Kidney tubule cell (primary cell): ENCODE results near the gene C19orf47.

Source experiments
- DNase-seq: peaks from one replicate; pipeline ENCODE4 v3.0.0-alpha.2; 2018; ENCODE audit warnings: low spot score

Gene C19orf47, protein sequence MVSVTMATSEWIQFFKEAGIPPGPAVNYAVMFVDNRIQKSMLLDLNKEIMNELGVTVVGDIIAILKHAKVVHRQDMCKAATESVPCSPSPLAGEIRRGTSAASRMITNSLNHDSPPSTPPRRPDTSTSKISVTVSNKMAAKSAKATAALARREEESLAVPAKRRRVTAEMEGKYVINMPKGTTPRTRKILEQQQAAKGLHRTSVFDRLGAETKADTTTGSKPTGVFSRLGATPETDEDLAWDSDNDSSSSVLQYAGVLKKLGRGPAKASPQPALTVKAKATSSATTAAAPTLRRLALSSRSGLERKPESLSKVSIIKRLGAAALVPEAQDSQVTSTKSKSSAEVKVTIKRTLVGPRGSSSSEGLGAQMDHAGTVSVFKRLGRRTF

DNA sequence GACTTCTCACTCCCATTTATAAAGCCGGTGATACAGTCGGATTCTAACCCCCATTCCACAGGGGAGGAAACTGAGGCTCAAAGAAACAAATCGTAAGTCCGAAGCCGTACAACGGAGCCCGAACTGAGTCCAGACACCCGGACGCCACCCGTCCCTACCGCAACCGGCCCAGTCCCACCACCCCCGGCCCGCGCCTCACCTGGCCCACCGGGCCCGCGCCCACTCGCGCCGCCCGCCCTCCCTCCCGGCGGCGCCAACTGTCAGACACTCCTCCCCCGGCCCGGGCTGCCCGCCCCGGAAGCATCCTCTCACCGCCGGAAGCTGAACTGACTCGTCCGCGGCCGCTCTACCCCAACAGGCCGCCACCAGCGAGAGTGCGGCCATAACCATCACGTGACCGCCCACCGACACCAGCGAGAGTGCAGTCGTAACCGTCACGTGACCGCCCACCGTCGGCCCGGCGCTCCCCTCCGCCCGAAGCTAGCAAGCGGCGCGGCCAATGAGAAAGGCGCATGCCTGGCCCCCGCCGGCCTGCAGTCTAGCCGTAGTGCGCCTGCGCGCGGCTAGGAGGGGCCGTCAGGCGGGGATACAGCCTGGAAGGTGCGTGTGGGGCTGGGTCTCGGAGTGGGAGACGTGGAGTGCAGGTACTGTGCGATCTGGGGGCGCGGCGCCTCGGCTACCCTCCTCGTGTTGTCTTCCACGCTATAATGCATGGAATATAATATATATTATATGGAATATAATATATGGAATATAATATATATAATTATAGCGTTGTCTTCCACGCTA is at the start of gene C19orf47, which contains the start of gene PLD3:
Gene C19orf47, minus strand, starts transcription at position 273 of the 789 bp plus-strand sequence. CDS start 6,540 bp downstream, outside the sequence.
Gene PLD3, plus strand, starts transcription at position 571 of the 789 bp plus-strand sequence. CDS start 17,789 bp downstream, outside the sequence.
- DNase-seq, result peak; percentile 99

DNA sequence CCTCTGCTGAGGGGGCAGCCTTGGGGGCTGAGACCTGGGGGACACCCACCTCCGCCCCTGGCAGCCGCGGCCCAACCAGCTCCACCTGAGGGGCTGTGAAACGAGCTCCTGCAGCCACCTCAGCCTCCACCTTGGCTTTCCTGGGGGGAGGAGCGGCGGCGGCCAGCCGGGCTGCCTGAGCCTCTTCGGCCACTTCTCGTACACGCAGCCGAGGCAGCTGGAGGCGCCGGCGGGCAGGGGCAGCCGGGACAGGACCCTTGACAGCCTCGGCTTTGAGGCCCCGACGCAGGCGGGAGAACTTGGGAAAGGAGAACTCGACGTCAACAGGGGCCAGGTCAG is 49.3 kb upstream of the C19orf47 start:
- no peak for DNase-seq

DNA sequence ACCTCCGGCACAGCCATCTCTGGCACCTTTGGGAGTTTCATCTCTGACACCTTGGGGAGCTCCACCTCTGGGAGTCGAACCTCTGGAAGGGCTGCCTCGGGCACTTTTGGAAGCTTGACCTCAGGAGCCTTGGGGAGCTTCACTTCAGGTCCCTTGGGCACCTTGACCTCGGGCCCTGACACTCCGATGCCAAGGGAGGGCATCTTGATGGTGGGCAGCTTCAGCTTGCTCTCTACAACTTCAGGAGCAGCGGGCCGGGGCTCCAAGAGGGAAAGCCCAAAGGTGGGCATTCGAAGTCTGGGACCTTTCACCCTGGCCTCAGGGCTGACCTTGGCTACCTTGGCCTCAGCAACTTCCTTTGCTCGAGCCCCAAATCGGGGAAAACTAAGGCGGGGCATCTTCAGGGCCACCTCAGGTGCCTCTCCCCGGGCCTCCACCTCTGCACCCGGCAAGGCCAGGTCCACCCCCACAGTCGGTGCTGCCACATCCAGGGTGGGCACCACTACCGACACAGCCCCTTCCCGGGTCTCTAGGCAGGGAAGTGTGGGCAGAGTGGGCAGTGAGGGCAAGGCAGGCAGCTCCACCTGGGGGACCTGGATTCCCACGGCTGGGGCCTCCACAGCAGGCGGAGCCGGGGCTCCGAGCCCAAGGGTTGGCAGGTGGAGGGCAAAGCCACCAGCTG is 48.8 kb upstream of the C19orf47 start:
- no peak for DNase-seq

DNA sequence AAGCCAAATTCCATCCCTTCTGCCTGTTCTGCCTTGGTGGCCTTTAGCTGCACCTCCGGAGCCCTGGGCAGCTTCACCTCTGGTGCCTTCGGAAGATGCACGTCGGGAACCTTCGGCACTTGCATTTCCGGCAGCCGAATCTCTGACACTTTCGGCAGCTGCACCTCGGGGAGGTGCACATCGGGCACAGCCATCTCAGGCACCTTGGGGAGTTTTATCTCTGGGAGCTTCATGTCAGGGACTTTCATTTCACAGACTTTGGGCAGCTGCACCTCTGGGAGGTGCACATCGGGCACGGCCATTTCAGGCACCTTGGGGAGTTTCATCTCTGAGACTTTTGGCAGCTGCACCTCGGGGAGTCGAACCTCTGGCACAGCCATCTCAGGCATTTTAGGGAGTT is 47.8 kb upstream of the C19orf47 start:
- no peak for DNase-seq

DNA sequence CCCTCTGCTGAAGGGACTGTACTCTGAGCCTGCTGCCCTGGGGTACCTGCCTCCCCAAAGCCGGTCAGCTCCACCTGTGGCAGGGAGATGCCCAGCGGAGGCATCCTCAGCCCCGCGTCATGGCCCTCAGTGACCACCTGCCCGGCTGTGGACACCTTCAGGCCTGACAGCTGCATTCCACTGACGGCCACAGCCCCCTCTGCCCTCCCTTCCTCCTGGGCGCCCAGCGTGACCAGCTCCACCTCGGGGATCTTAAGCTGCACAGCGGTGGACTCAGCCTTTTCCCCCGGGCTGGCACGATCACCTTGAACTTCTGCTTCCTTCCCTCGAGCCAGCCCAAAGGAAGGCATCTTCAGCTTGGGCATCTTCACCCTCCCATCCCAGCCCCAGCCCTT is 46.6 kb upstream of the C19orf47 start:
- peak; percentile 44 for DNase-seq

DNA sequence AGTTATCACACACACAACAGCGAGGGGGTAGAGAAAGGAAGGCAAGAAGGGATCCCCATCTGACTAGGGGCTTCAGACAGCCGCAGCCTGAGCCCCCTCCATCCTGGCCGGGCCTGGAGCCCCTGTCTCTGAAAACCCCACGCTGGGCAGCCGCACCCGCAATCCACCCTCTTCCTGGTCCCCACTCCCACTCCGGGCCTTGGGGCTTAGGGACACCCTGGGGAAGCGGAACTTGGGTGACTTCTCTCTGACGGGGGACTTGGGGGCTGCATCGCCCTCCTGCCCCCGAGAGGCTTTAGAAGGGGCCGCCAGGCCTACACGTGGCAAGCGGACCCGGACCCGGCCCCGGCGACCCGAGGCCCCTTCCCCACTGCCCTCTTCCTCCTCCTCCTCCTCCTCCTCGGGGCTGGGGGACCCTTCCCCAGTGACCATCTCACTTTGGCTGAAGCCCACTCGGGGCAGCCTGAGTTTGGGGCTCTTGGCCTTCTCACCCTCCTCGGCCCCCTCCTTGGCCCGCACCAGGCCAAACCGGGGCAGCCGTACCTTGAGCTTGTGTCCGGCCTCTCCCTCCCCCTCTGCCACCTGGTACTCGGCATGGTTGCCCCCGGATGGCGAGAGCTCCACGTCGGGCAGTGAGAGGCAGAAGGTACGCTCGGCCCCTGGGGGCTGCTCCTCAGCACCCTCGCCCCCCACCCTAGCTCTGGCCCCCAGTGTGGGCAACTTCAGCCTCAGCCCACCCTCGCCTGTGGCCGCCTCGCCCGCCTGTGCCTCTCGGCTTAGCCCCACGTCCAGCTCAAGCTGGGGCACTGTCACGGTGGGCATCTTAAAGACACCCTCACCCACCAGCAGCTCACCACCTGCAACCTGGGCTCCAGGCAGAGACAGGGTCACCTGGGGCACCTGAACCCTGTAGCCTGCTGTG is 46.0 kb upstream of the C19orf47 start:
- DNase-seq, result no peak

DNA sequence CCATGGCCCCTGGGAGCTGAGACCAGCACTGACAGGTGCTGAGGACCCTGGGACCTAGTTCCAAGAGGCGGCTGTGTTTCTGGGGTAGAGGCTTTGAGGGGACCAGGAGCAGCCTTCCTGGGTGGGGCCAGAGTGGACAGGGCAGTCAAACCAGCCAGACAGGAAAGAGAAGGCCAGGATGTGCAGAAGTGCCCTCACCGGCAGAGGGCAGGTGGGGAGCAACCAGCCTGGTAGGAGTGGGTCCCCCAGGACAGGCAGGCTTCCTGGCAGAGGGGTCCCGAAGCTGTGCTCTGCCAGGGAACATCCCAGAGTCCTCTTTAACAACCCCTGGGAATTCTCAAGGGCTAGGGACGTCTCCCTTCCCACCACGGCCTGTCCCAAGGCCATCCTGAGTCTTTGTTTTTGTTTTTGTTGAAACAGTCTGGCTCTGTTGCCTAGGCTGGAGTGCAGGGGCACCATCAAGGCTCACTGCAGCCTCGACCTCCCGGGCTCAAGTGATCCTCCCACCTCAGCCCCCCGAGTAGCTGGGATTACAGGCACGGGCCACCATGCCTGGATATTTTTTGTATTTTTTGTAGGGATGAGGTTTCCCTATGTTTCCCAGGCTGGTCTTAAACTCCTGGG is 44.8 kb upstream of the C19orf47 start:
- no peak for DNase-seq

DNA sequence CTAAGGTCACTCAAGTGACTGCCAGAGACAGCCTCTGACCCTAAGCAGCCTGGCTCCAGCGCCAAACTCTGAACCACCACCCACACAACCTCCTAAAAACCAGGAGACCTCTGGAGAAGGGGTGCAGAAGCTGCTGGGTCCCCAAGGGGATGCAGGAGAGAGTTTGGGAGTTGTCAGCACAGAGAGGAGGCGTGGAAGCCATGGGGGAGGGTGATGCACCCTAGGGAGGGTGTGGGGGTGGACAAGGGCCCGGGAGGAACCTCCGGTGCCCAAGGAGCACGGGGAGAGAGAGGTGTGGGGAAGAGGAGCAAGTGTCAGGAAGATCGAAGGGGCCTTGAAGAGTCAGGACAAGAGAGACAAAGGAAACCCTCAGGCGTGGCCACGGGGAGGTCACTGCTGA is 43.9 kb upstream of the C19orf47 start:
- no peak for DNase-seq

DNA sequence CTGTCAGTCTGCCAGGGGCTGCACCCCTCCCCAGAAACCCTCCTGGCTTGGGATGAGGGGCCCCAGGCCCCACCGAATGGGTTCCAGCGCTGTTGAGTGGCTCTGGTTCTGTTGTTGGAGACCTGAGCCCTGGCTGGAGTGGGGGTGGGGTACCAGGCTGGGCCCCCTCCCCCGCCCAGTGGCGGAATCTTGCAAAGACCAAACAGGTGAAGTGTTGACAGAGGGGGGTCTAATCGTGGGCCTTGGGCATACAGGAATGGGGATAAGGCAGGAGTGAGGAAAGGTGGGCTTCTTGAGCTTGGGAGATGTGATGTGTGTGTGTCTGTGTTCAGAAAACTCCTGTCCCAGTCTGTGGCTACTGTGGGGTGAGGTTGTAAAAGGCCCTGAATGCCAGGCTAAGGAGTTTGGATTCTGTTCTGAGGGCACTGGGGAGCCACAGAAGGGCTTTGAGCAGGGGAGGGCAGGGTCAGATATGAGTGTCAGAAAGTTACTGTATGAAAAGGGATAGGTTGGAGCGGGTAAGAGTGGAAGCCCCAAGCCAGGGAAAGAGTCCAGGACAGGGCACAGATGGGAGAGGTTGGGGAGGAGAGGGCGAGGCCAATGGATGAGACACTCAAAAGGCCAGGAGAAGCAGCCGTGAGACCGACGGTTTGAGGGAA is 42.0 kb upstream of the C19orf47 start, which contains the start of gene HIPK4:
Gene HIPK4, minus strand, starts transcription at position 98 of the 659 bp plus-strand sequence. CDS start 279 bp downstream, outside the sequence.
- DNase-seq, result no peak

DNA sequence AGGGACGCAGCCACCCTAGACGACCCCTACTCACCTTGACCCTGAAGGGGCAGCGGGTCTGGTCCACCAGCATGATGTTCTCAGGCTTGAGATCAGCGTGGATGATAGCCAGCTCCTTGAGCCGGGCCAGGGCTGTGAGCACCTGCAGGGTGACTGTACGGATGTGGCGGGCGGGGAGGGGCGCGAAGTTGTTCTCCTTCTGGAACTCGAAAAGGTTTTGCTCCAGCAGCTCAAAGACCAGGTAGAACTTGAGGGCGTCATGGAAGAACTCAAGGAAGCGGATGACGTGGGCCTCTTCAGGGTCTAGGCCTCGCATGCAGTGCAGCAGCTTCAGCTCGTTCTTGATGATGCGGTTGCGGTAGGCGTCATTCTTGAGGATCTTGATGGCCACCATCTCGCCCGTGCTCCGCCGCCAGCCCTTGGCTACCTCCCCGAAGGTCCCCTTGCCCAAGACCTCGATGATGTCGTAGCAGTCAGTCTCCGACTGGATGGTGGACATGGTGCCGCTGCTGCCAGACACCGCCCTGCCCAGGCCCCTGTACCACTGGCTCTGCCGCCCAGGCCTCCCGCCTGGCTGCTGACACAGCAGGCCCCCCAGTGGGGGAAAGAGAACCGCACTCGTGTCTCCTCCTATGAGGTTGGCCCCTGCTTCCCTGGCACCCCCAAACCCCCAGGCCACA is 41.3 kb upstream of the C19orf47 start:
- no peak for DNase-seq

DNA sequence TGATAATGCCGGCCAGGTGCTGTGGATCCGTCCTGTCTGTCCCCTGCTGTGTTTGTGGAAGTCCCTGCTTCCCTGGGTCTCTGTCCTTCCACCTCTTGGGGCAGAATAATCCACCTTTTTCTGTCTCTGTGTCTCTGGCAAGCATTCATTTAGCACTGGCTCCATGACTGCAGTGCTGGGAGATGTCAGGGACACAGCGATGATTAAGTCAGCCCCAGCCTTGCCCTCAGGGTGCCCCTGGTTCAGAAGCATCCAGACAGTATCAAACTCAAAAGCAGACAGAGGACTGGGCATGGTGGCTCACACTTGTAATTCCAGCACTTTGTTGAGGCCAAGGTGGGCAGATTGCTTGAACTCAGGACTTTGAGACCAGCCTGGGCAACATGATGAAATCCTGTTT is 40.3 kb upstream of the C19orf47 start:
- DNase-seq, result no peak

DNA sequence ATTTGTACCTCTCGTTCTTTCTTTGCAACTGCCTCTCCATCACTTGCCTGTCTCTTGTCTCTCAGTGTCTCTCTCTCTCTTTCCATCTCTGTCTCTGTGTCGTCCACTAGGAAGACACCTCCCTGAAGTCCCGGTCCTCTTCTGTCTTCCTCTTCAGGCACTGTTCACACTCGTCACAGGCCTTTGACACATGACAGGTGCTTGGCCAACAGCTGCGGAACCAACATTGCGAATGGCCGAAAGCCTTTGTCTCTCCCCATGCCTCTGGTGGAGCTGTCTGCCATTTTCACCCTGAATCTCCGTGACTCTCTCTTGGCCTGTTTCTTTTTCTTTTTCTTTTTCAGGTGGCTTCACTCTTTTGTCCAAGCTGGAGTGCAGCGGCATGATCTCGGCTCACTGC is 39.0 kb upstream of the C19orf47 start:
- DNase-seq, result no peak

DNA sequence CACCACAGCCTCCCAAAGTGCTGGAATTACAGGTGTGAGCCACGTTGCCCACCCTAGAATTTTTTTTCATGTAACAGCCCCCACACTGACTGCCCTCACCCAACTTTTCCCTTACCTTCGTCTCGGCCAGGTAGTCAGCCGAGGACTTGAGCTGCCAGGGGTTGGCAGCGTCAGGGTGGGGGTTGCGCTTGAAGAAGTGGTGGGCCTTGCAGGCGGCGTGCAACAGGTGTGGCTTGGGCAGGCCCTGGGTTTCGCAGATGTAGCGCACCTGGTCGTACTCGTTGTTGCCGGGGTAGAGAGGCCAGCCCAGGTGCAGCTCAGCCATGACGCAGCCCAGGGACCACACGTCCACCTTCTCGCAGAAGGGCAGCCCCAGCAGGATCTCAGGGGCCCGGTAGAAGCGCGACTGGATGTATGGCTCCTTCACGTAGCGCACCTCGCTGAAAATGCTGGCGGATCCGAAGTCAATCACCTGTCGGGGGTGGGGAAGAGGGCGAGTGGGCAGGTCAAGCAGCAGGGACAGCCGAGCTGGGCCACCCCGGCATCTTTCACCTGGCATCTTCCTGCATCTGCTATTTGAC is 35.6 kb upstream of the C19orf47 start:
- no peak for DNase-seq

DNA sequence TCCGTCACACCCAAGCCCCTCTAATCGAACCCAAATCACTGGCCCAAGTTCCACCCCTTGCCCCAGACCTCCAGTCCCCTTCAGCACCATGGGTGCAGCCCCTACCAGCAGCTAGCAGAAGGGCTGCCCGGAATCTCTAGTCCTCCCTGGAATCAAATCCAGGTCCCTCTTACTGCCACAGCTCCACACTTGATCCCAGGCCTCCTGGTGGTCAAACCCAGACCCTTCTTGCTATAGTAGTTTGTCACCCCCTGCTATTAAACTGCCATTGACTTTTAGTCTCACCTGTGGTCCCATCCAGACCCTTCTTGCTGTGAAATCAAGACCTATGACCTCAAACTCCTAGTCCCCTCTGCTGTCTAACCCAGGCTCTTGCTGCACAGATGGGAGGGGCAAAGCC is 33.1 kb upstream of the C19orf47 start:
- no peak for DNase-seq

DNA sequence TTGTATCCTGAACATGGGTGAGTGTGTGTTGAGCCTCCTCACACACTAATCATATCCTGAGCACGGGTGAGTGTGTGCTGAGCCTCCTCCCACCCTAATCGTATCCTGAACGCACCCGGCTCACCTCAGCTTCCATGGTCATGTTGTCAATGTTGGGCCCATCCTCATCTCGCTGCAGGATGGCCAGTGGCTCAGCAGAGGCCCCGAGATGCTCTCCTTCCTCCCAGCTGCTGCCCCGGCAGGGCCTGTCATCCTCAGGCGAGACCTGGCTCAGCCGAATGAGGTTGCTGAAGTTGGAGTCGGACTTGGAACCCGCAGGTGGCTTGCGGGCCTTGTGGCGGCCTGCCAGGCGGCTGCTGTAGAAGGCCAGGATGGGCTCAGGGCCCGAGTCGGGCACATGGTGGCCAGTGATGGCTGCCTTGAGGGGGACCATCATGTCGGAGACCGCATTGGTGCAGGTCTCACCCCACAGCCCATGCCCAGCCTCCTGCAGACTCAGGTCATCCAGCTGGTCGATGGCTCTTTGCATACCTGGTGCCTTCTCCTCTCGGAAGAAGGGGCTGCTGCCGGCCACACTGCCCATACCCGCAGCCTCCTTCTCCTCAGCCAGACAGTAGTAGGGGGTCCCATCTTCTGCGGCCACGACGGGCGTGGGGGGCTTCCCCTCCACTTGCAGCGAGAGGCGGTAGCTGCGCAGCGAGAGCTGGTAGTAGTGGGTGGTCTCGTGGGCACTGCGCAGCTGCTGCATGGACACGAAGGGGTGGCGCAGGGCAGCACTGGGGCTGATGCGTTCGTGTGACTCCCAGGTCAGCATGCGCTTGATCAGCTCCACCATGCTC is 32.2 kb upstream of the C19orf47 start:
- no peak for DNase-seq

DNA sequence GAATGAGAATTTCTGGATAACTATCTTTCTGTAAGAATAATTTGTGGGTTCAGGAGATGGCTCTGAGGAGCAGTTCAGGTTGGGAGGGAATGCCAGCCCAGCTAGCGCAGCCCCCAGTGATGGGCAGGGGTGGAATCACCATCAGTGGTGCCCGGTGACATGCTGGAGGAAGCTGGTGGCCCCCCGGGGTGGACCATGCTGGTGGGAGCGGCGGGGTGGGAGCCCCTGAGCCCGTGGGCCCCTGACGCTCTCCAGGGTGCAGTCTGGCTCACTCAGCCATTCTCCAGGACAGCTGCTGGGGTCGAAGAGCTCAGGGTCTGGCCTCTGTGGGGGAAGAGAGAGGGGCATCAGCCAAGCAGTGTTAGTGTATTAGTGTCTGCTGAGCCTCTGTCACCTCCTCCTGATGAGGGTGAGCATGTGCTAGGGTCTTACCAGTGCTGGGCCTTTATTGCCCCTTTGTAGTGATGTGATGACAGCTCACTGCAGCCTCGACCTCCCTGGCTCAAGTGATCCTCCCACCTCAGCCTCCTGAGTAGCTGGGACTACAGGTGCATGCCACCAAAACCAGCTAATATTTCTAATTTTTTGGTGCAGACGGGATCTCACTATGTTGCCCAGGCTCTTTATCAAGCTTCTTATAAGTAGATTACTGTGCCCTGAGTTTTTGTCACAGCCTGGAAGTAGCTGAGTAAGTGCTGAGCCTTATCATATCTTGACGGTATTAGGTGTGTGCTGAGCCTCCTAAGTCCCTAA is 31.4 kb upstream of the C19orf47 start:
- no peak for DNase-seq

DNA sequence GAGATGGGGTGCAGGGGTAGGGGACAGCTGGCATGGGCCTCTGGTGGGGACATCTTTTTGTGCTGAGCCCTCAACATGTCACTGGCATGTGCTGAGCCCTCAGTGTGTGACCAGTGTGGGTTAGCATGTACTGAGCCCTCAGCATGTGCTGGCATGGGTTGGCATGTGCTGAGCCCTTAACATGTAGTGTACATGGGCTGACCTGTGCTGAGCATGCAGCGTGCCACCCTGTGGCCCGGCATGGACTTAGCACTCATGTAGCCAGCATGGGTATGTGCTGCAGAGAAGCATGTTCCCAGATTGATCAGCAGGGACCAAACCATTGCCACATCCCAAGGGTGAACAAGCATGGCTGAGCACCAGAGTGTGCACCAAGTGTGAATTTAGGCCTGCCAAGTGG is 30.3 kb upstream of the C19orf47 start:
- no peak for DNase-seq

DNA sequence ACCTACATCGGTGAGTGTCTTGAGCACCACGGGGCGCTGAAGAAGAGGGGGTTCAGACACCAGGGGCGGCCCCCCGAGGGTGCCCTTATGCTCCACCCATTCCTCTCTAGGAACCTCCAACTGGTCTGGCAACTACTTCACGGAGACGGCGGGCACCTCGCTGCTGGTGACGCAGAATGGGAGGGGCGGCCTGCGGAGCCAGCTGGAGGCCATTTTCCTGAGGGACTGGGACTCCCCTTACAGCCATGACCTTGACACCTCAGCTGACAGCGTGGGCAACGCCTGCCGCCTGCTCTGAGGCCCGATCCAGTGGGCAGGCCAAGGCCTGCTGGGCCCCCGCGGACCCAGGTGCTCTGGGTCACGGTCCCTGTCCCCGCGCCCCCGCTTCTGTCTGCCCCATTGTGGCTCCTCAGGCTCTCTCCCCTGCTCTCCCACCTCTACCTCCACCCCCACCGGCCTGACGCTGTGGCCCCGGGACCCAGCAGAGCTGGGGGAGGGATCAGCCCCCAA is 29.7 kb upstream of the C19orf47 start:
- DNase-seq, result no peak
